ENCODE measurements around the gene TRPM4. TPM values are rescaled to one million over a fixed set of nuclear protein-coding genes. Genes with fewer than 3 reads are reported as not detected.

TRPM4 gene
- polyA plus RNA-seq, 1 donor (not counting 4 experiments of a cell fraction or from before 2014, with no cell fraction given), result 16.1 TPM

- H2AFZ ChIP-seq (ENCODE audit: control insufficient read depth, low read length), result no peak overlapping the region
- H3K9me1 ChIP-seq (ENCODE audit: control insufficient read depth, extremely low read depth, insufficient read depth, low read length), result no peaks in the 10 kb centered on the region
- peaks cover 12% of the 10 kb centered on the region for H3K4me1 ChIP-seq (ENCODE audit: control insufficient read depth, extremely low read depth, insufficient read depth, low read length)
- H4K20me1 ChIP-seq (ENCODE audit: control insufficient read depth, extremely low read depth, insufficient read depth, low read length), result no peaks in the 10 kb centered on the region
- no peak for TF ChIP-seq EZH2 (IDR thresholded peaks at IDR 0.05; ENCODE audit: low read length)
- TF ChIP-seq, protein P1, sequence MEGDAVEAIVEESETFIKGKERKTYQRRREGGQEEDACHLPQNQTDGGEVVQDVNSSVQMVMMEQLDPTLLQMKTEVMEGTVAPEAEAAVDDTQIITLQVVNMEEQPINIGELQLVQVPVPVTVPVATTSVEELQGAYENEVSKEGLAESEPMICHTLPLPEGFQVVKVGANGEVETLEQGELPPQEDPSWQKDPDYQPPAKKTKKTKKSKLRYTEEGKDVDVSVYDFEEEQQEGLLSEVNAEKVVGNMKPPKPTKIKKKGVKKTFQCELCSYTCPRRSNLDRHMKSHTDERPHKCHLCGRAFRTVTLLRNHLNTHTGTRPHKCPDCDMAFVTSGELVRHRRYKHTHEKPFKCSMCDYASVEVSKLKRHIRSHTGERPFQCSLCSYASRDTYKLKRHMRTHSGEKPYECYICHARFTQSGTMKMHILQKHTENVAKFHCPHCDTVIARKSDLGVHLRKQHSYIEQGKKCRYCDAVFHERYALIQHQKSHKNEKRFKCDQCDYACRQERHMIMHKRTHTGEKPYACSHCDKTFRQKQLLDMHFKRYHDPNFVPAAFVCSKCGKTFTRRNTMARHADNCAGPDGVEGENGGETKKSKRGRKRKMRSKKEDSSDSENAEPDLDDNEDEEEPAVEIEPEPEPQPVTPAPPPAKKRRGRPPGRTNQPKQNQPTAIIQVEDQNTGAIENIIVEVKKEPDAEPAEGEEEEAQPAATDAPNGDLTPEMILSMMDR (optimal IDR thresholded peaks at IDR 0.05 in 1 of 3, IDR thresholded peaks at IDR 0.05 in 1 of 3, conservative IDR thresholded peaks at IDR 0.05 in 1 of 3; ENCODE audit: extremely low read depth in 1 of 3, insufficient read depth in 2 of 3, low read length in 3 of 3), result no peak
- no peaks in the 10 kb centered on the region for H3K9me3 ChIP-seq (ENCODE audit: control insufficient read depth, low read depth, low read length)
- FAIRE-seq, result no peak
- H3K27me3 ChIP-seq (ENCODE audit: control insufficient read depth, extremely low read depth, insufficient read depth, low read length), result no peaks in the 10 kb centered on the region
- no peak overlapping the region for H3K4me3 ChIP-seq (ENCODE audit: control insufficient read depth in 2 of 3, extremely low read depth in 1 of 3, insufficient read depth in 2 of 3, low read depth in 1 of 3, low read length in 3 of 3)
- no peak overlapping the region for H3K4me2 ChIP-seq (ENCODE audit: control insufficient read depth, extremely low read depth, insufficient read depth, low read depth, low read length)
- H3K27ac ChIP-seq (ENCODE audit: control insufficient read depth, insufficient read depth, low read length), result no peak overlapping the region
- peaks cover 4 to 5% of the 10 kb centered on the region in 2 experiments for H3K36me3 ChIP-seq (ENCODE audit: control insufficient read depth in 2 of 2, extremely low read depth in 1 of 2, insufficient read depth in 2 of 2, low read length in 2 of 2)
- H3K9ac ChIP-seq (ENCODE audit: control insufficient read depth, extremely low read depth, insufficient read depth, low read length), result no peak overlapping the region
- dilution Hi-C loops (cut with MboI; ENCODE audit: extremely low pct_ligation_motif_present, low sequenced_read_pairs), result no loop called here
- DNase-seq (ENCODE audit: low read depth, low spot score), result no peak
- H3K79me2 ChIP-seq (ENCODE audit: control insufficient read depth, insufficient read depth, low read length), result peaks cover 7% of the 10 kb centered on the region
These were observed 1.7 kb upstream of the TRPM4 start for GRCh38 chr19:49155820-49156346.

GRCh38 chr19:49160450-49161189 lies 3.0 kb downstream of the TRPM4 start:
- FAIRE-seq (no peak), DNase-seq (ENCODE audit: low read depth, low spot score) (no peak)
- Histone ChIP-seq H3K4me2 (ENCODE audit: control insufficient read depth, extremely low read depth, insufficient read depth, low read depth, low read length) (no peak overlapping the region), H3K9me1 (ENCODE audit: control insufficient read depth, extremely low read depth, insufficient read depth, low read length) (no peaks in the 10 kb centered on the region), H3K27ac (ENCODE audit: control insufficient read depth, insufficient read depth, low read length) (no peak overlapping the region), H3K79me2 (ENCODE audit: control insufficient read depth, insufficient read depth, low read length) (peaks cover 7% of the 10 kb centered on the region), H3K36me3 (ENCODE audit: control insufficient read depth in 2 of 2, extremely low read depth in 1 of 2, insufficient read depth in 2 of 2, low read length in 2 of 2) (peaks cover 4 to 11% of the 10 kb centered on the region in 2 experiments), H3K9ac (ENCODE audit: control insufficient read depth, extremely low read depth, insufficient read depth, low read length) (no peak overlapping the region), H3K9me3 (ENCODE audit: control insufficient read depth, low read depth, low read length) (no peaks in the 10 kb centered on the region), H3K4me3 (ENCODE audit: control insufficient read depth in 2 of 3, extremely low read depth in 1 of 3, insufficient read depth in 2 of 3, low read depth in 1 of 3, low read length in 3 of 3) (no peak overlapping the region), H3K4me1 (ENCODE audit: control insufficient read depth, extremely low read depth, insufficient read depth, low read length) (peaks cover 6% of the 10 kb centered on the region), H3K27me3 (ENCODE audit: control insufficient read depth, extremely low read depth, insufficient read depth, low read length) (no peaks in the 10 kb centered on the region), H4K20me1 (ENCODE audit: control insufficient read depth, extremely low read depth, insufficient read depth, low read length) (peaks cover 3% of the 10 kb centered on the region), H2AFZ (ENCODE audit: control insufficient read depth, low read length) (no peak overlapping the region)
- dilution Hi-C loops (cut with MboI; ENCODE audit: extremely low pct_ligation_motif_present, low sequenced_read_pairs), result no loop called here
- TF ChIP-seq EZH2 (IDR thresholded peaks at IDR 0.05; ENCODE audit: low read length), result no peak
- TF ChIP-seq, protein P1 (optimal IDR thresholded peaks at IDR 0.05 in 1 of 3, IDR thresholded peaks at IDR 0.05 in 1 of 3, conservative IDR thresholded peaks at IDR 0.05 in 1 of 3; ENCODE audit: extremely low read depth in 1 of 3, insufficient read depth in 2 of 3, low read length in 3 of 3), result no peak
